H9 (cell line): ENCODE results near the gene RIGI. TPM values are rescaled to one million over a fixed set of nuclear protein-coding genes. Genes with fewer than 3 reads are reported as not detected.

Experiments
- DNase-seq: peaks from one replicate; pipeline ENCODE4 v3.0.0-alpha.2; 2017
- H2AFZ ChIP-seq: one replicate; pipeline ENCODE4 v1.6.1; 2013; ENCODE audit warnings: mild to moderate bottlenecking, low read length, control low read depth, moderate library complexity
- H2AK5ac ChIP-seq: 2 replicates; pipeline ENCODE4 v1.6.1; 2013; ENCODE audit warnings: low read length, control low read depth, mixed read lengths; ENCODE audit not compliant: insufficient read length
- H2BK120ac ChIP-seq: one replicate; pipeline ENCODE4 v1.6.1; 2013; ENCODE audit warnings: low read depth, mild to moderate bottlenecking, low read length, control low read depth, inconsistent platforms; ENCODE audit not compliant: poor library complexity, severe bottlenecking
- H2BK12ac ChIP-seq: 2 replicates; pipeline ENCODE4 v1.6.1; 2013; ENCODE audit warnings: low read length, control low read depth, mixed read lengths, low read depth; ENCODE audit not compliant: insufficient read length
- H2BK15ac ChIP-seq: 2 replicates; pipeline ENCODE4 v1.6.1; 2013; ENCODE audit warnings: low read depth, low read length, control low read depth
- H2BK20ac ChIP-seq: one replicate; pipeline ENCODE4 v1.6.1; 2013; ENCODE audit warnings: low read depth, mild to moderate bottlenecking, low read length, control low read depth, inconsistent platforms; ENCODE audit not compliant: poor library complexity, severe bottlenecking
- H2BK5ac ChIP-seq: 2 replicates; pipeline ENCODE4 v1.6.1; 2013; ENCODE audit warnings: low read length, control low read depth, mixed read lengths; ENCODE audit not compliant: insufficient read length
- H3K14ac ChIP-seq: 2 replicates; pipeline ENCODE4 v1.6.1; 2013; ENCODE audit warnings: low read length, control low read depth; ENCODE audit not compliant: insufficient read depth
- H3K18ac ChIP-seq: 2 replicates; pipeline ENCODE4 v1.6.1; 2013; ENCODE audit warnings: low read depth, mild to moderate bottlenecking, mixed read lengths, low read length, control low read depth; ENCODE audit not compliant: insufficient read length
- H3K23ac ChIP-seq: 2 replicates; pipeline ENCODE4 v1.6.1; 2013; ENCODE audit warnings: low read length, control low read depth, mixed read lengths, low read depth; ENCODE audit not compliant: insufficient read length
- H3K23me2 ChIP-seq: 2 replicates; pipeline ENCODE4 v1.6.1; 2013; ENCODE audit warnings: low read depth, mild to moderate bottlenecking, mixed read lengths, low read length, control low read depth; ENCODE audit not compliant: insufficient read length, poor library complexity, severe bottlenecking
- H3K27ac ChIP-seq: 2 replicates; pipeline ENCODE4 v1.5.1; 2013; ENCODE audit warnings: low read length, control low read depth, mixed read lengths, low read depth; ENCODE audit not compliant: insufficient read length
- H3K27me3 ChIP-seq: 2 replicates; pipeline ENCODE4 v1.6.1; 2013; ENCODE audit warnings: low read length, control low read depth, inconsistent platforms; ENCODE audit not compliant: insufficient read depth
- H3K4ac ChIP-seq: 2 replicates; pipeline ENCODE4 v1.6.1; 2013; ENCODE audit warnings: low read depth, mild to moderate bottlenecking, control low read depth, inconsistent platforms, low read length, moderate library complexity
- H3K4me1 ChIP-seq: 2 replicates; pipeline ENCODE4 v1.6.1; 2013; ENCODE audit warnings: low read length, control low read depth, inconsistent platforms; ENCODE audit not compliant: insufficient read depth
- H3K4me2 ChIP-seq: 2 replicates; pipeline ENCODE4 v1.6.1; 2013; ENCODE audit warnings: low read length, control low read depth, mixed read lengths; ENCODE audit not compliant: insufficient read length, insufficient read depth
- H3K56ac ChIP-seq: 2 replicates; pipeline ENCODE4 v1.6.1; 2013; ENCODE audit warnings: low read depth, mild to moderate bottlenecking, mixed read lengths, low read length, control low read depth; ENCODE audit not compliant: insufficient read length
- H3K79me1 ChIP-seq: 2 replicates; pipeline ENCODE4 v1.6.1; 2013; ENCODE audit warnings: low read depth, mild to moderate bottlenecking, moderate library complexity, low read length, control low read depth, inconsistent platforms; ENCODE audit not compliant: insufficient read depth, poor library complexity, severe bottlenecking
- H3K79me2 ChIP-seq: 2 replicates; pipeline ENCODE4 v1.6.1; 2013; ENCODE audit warnings: low read length, control low read depth, inconsistent platforms; ENCODE audit not compliant: insufficient read depth
- H3K9ac ChIP-seq: 2 replicates; pipeline ENCODE4 v1.6.1; 2013; ENCODE audit warnings: low read length, control low read depth, mixed read lengths; ENCODE audit not compliant: insufficient read length; ENCODE audit errors: extremely low read depth
- H3K9me3 ChIP-seq: one replicate; pipeline ENCODE4 v1.6.1; 2013; ENCODE audit warnings: low read depth, low read length, inconsistent platforms; ENCODE audit not compliant: control insufficient read depth
- H3T11ph ChIP-seq: one replicate; pipeline ENCODE4 v1.6.1; 2013; ENCODE audit warnings: mild to moderate bottlenecking, low read length, control low read depth, inconsistent platforms
- H4K20me1 ChIP-seq: one replicate; pipeline ENCODE4 v1.6.1; 2013; ENCODE audit not compliant: control insufficient read depth, insufficient read length, insufficient read depth
- H4K5ac ChIP-seq: 2 replicates; pipeline ENCODE4 v1.6.1; 2013; ENCODE audit warnings: low read depth, mild to moderate bottlenecking, mixed read lengths, low read length, control low read depth; ENCODE audit not compliant: insufficient read length
- H4K8ac ChIP-seq: replicated peaks from 2 replicates; pipeline ENCODE4 v1.6.1; 2013; ENCODE audit warnings: low read length, control low read depth, mixed read lengths, low read depth; ENCODE audit not compliant: insufficient read length
- H4K91ac ChIP-seq: 2 replicates; pipeline ENCODE4 v1.6.1; 2013; ENCODE audit warnings: low read depth, mild to moderate bottlenecking, moderate library complexity, mixed read lengths, low read length, control low read depth; ENCODE audit not compliant: insufficient read length
- H3K27ac Mint-ChIP-seq, 3 experiments: 2 replicates in 2 of 3; 3 replicates in 1 of 3; pipeline ENCODE4 v1.8.0; 2020 to 2021; ENCODE audit warnings: mixed read lengths in 3 of 3, mild to moderate bottlenecking in 1 of 3, moderate library complexity in 1 of 3
- H3K27me3 Mint-ChIP-seq: 2 replicates; pipeline ENCODE4 v1.8.0; 2021; ENCODE audit warnings: low read depth, mild to moderate bottlenecking, moderate library complexity, mixed read lengths
- H3K36me3 Mint-ChIP-seq, 3 experiments: 2 replicates in 2 of 3; 3 replicates in 1 of 3; pipeline ENCODE4 v1.8.0; 2020 to 2021; ENCODE audit warnings: low read depth in 3 of 3, mixed read lengths in 3 of 3; ENCODE audit not compliant: insufficient read depth in 1 of 3
- H3K4me1 Mint-ChIP-seq, 2 experiments: 2 replicates each; pipeline ENCODE4 v1.8.0; 2020; ENCODE audit warnings: mixed read lengths in 2 of 2
- H3K4me3 Mint-ChIP-seq, 2 experiments: 2 replicates in 1 of 2; 3 replicates in 1 of 2; pipeline ENCODE4 v1.8.0; 2020 to 2021; ENCODE audit warnings: mild to moderate bottlenecking in 2 of 2, mixed read lengths in 2 of 2, moderate library complexity in 1 of 2
- H3K9me3 Mint-ChIP-seq, 2 experiments: 2 replicates in 1 of 2; 3 replicates in 1 of 2; pipeline ENCODE4 v1.8.0; 2020; ENCODE audit warnings: mild to moderate bottlenecking in 2 of 2, mixed read lengths in 2 of 2, moderate library complexity in 1 of 2
- WGBS: extraction: QIAGEN DNeasy Blood & Tissue Kit; methylation state at CpG from one replicate; pipeline ENCODE4 v1.1.7; 2013; ENCODE audit warnings: missing lambda C conversion rate, low lambda C conversion rate, mixed read lengths; ENCODE audit not compliant: insufficient read length; ENCODE audit errors: extremely low coverage; 5-methylcytosine and 5-hydroxymethylcytosine counted together
- total RNA-seq: library from RNA; stranded (reverse); gene quantifications from 2 replicates; pipeline ENCODE4 v1.2.1, GENCODE V29; 2021
- TF ChIP-seq, protein P1 (sequence below): fragments of 200-600 bp; sonication (generic); conservative IDR thresholded peaks from 3 replicates; pipeline ENCODE4 v1.8.0; 2021; ENCODE audit warnings: antibody characterized with exemption, mild to moderate bottlenecking

RIGI gene
- total RNA-seq, 1 experiment from 2014 or later = 4.1 TPM

DNA sequence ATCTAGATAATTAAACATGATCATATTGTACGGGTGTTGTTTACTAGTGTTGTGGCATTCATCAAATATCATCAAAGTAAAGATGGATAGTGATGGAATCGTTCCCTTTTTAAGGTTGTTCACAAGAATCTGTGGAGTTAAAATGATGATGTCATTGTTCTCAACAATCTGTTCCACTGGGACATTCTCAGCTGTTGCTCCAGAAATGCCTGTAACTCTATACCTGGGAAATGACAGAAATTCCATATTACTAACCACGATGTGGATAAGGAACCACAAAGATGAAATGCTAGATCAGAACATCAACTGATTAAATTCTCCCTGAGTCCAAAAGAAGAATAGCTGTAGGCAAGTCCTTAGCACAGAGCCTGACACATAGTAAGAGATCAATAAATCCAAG lies 38.0 kb downstream of the RIGI start:
- Mint-ChIP-seq H3K36me3 (peaks cover 0 to 22% (median 15%) of the 10 kb centered on the region in 3 experiments; a peak in 4 of 7 replicates), H3K27me3 (no peaks in the 10 kb centered on the region), H3K4me3 (no peak overlapping the region), H3K9me3 (no peaks in the 10 kb centered on the region), H3K27ac (no peak overlapping the region), H3K4me1 (peaks cover 5 to 9% of the 10 kb centered on the region in 2 experiments)
- no peaks in the 10 kb centered on the region for H3K4me1 ChIP-seq
- H2BK20ac ChIP-seq = no peak overlapping the region
- H2BK15ac ChIP-seq = no peak overlapping the region
- H4K8ac ChIP-seq = no peak overlapping the region
- H3K27me3 ChIP-seq = no peaks in the 10 kb centered on the region
- no peak overlapping the region for H2BK12ac ChIP-seq
- H3K79me2 ChIP-seq = no peaks in the 10 kb centered on the region
- H3K14ac ChIP-seq = no peak overlapping the region
- no peak overlapping the region for H3K56ac ChIP-seq
- H2BK5ac ChIP-seq = no peak overlapping the region
- no peaks in the 10 kb centered on the region for H3K9me3 ChIP-seq
- TF ChIP-seq, protein P1, sequence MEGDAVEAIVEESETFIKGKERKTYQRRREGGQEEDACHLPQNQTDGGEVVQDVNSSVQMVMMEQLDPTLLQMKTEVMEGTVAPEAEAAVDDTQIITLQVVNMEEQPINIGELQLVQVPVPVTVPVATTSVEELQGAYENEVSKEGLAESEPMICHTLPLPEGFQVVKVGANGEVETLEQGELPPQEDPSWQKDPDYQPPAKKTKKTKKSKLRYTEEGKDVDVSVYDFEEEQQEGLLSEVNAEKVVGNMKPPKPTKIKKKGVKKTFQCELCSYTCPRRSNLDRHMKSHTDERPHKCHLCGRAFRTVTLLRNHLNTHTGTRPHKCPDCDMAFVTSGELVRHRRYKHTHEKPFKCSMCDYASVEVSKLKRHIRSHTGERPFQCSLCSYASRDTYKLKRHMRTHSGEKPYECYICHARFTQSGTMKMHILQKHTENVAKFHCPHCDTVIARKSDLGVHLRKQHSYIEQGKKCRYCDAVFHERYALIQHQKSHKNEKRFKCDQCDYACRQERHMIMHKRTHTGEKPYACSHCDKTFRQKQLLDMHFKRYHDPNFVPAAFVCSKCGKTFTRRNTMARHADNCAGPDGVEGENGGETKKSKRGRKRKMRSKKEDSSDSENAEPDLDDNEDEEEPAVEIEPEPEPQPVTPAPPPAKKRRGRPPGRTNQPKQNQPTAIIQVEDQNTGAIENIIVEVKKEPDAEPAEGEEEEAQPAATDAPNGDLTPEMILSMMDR = no peak
- no peak overlapping the region for H3K23ac ChIP-seq
- no peak for DNase-seq
- no peak overlapping the region for H3K18ac ChIP-seq
- no peak overlapping the region for H4K91ac ChIP-seq
- H4K20me1 ChIP-seq = no peaks in the 10 kb centered on the region
- H2AFZ ChIP-seq = no peak overlapping the region
- WGBS = no CpG with 5 or more reads among the region's 3 CpGs
- H3K4ac ChIP-seq = no peak overlapping the region
- no peak overlapping the region for H4K5ac ChIP-seq
- H3K9ac ChIP-seq = no peak overlapping the region
- H3K23me2 ChIP-seq = no peaks in the 10 kb centered on the region
- H2AK5ac ChIP-seq = no peak overlapping the region
- no peak overlapping the region for H3K4me2 ChIP-seq
- H3K27ac ChIP-seq = no peak overlapping the region
- H2BK120ac ChIP-seq = no peak overlapping the region
- H3K79me1 ChIP-seq = no peaks in the 10 kb centered on the region
- H3T11ph ChIP-seq = no peak overlapping the region
